WTC11 (cell line): Measurements from ENCODE around the gene MPC1. TPM values are rescaled to one million over a fixed set of nuclear protein-coding genes. Genes with fewer than 3 reads are reported as not detected.

Source experiments
- ATAC-seq: fragments of 200-7000 bp; cut with Tn5 transposase; 2 replicates; pipeline ENCODE4 v1.10.0; 2021; ENCODE audit warnings: mild to moderate bottlenecking, moderate library complexity
- CTCF ChIA-PET: fragments of 300-600 bp; sonication (Branson Sonifier 250); formaldehyde crosslinking; loops from one replicate; lab custom pipeline; 2021; ENCODE audit warnings: antibody characterized with exemption; lab: Charles Lee
- POLR2A ChIA-PET: fragments of 350-600 bp; sonication (Branson Sonifier 250); formaldehyde crosslinking; loops from one replicate; lab custom pipeline; 2021; ENCODE audit warnings: antibody characterized with exemption; lab: Charles Lee
- DNase-seq: peaks from one replicate; pipeline ENCODE4 v3.0.0; 2021; ENCODE audit warnings: low spot score
- H3K27ac Mint-ChIP-seq: 2 replicates; pipeline ENCODE4 v1.8.0; 2021; ENCODE audit warnings: mixed read lengths
- H3K27me3 Mint-ChIP-seq: 2 replicates; pipeline ENCODE4 v1.8.0; 2021; ENCODE audit warnings: low read depth, mild to moderate bottlenecking, moderate library complexity, mixed read lengths
- H3K36me3 Mint-ChIP-seq: 2 replicates; pipeline ENCODE4 v1.8.0; 2021; ENCODE audit warnings: mixed read lengths
- H3K4me1 Mint-ChIP-seq: 2 replicates; pipeline ENCODE4 v1.8.0; 2022; ENCODE audit warnings: mixed read lengths
- H3K4me3 Mint-ChIP-seq: 2 replicates; pipeline ENCODE4 v1.8.0; 2021; ENCODE audit warnings: mild to moderate bottlenecking, moderate library complexity, mixed read lengths
- H3K9me3 Mint-ChIP-seq: 2 replicates; pipeline ENCODE4 v1.8.0; 2021; ENCODE audit warnings: mixed read lengths
- AFF4 ChIP-seq: sonication (generic); formaldehyde crosslinking; IDR thresholded peaks from 2 replicates; pipeline ENCODE4 v1.8.1; 2023; ENCODE audit warnings: mild to moderate bottlenecking, missing genetic modification reagents, borderline replicate concordance
- ATF2 ChIP-seq: sonication (generic); formaldehyde crosslinking; IDR thresholded peaks from 2 replicates; pipeline ENCODE4 v1.8.1; 2022; ENCODE audit warnings: low read depth, missing genetic modification reagents, borderline replicate concordance
- CTCF ChIP-seq: fragments of 200-600 bp; IDR thresholded peaks from 2 replicates; pipeline ENCODE4 v1.8.0; 2022; ENCODE audit warnings: antibody characterized with exemption
- FOXK1 ChIP-seq: sonication (generic); formaldehyde crosslinking; IDR thresholded peaks from 2 replicates; pipeline ENCODE4 v1.8.0; 2022; ENCODE audit warnings: mild to moderate bottlenecking, moderate library complexity, missing genetic modification reagents
- FOXP1 ChIP-seq: sonication (generic); formaldehyde crosslinking; IDR thresholded peaks from 2 replicates; pipeline ENCODE4 v1.8.0; 2022; ENCODE audit warnings: missing genetic modification reagents, mild to moderate bottlenecking, moderate library complexity, borderline replicate concordance
- KAT7 ChIP-seq: sonication (generic); formaldehyde crosslinking; IDR thresholded peaks from 2 replicates; pipeline ENCODE4 v1.8.1; 2023; ENCODE audit warnings: missing genetic modification reagents, mild to moderate bottlenecking, borderline replicate concordance
- TEAD4 ChIP-seq: sonication (generic); formaldehyde crosslinking; IDR thresholded peaks from 2 replicates; pipeline ENCODE4 v1.8.0; 2022; ENCODE audit warnings: mild to moderate bottlenecking, missing genetic modification reagents
- USF1 ChIP-seq: sonication (generic); formaldehyde crosslinking; IDR thresholded peaks from 2 replicates; pipeline ENCODE4 v1.8.0; 2022; ENCODE audit warnings: mild to moderate bottlenecking, missing genetic modification reagents
- ZBTB21 ChIP-seq: sonication (generic); formaldehyde crosslinking; IDR thresholded peaks from 2 replicates; pipeline ENCODE4 v1.8.1; 2023; ENCODE audit warnings: mild to moderate bottlenecking, missing genetic modification reagents, borderline replicate concordance
- ZNF281 ChIP-seq: sonication (generic); formaldehyde crosslinking; IDR thresholded peaks from 2 replicates; pipeline ENCODE4 v1.8.0; 2023; ENCODE audit warnings: mild to moderate bottlenecking, missing genetic modification reagents
- ZNF532 ChIP-seq: fragments of 250-450 bp; sonication (Bioruptor Pico); IDR thresholded peaks from 2 replicates; pipeline ENCODE4 v1.9.0; 2021; ENCODE audit warnings: mild to moderate bottlenecking, borderline replicate concordance
- total RNA-seq: library from RNA; stranded (reverse); gene quantifications from 3 replicates; pipeline ENCODE4 v1.2.3, GENCODE V29; 2021
- TF ChIP-seq, protein P1 (sequence below): sonication (generic); formaldehyde crosslinking; IDR thresholded peaks from 2 replicates; pipeline ENCODE4 v1.8.1; 2022; ENCODE audit warnings: mild to moderate bottlenecking, moderate library complexity, missing genetic modification reagents
- TF ChIP-seq, protein P2 (sequence below): sonication (generic); formaldehyde crosslinking; IDR thresholded peaks from 2 replicates; pipeline ENCODE4 v1.8.1; 2022; ENCODE audit warnings: mild to moderate bottlenecking, missing genetic modification reagents, moderate library complexity, borderline replicate concordance
- TF ChIP-seq, protein P3 (sequence below): sonication (generic); formaldehyde crosslinking; IDR thresholded peaks from 2 replicates; pipeline ENCODE4 v1.8.1; 2022; ENCODE audit warnings: low read depth, mild to moderate bottlenecking, moderate library complexity, missing genetic modification reagents, borderline replicate concordance

MPC1 gene
- total RNA-seq, 1 experiment from 2014 or later, result 10.7 TPM

DNA sequence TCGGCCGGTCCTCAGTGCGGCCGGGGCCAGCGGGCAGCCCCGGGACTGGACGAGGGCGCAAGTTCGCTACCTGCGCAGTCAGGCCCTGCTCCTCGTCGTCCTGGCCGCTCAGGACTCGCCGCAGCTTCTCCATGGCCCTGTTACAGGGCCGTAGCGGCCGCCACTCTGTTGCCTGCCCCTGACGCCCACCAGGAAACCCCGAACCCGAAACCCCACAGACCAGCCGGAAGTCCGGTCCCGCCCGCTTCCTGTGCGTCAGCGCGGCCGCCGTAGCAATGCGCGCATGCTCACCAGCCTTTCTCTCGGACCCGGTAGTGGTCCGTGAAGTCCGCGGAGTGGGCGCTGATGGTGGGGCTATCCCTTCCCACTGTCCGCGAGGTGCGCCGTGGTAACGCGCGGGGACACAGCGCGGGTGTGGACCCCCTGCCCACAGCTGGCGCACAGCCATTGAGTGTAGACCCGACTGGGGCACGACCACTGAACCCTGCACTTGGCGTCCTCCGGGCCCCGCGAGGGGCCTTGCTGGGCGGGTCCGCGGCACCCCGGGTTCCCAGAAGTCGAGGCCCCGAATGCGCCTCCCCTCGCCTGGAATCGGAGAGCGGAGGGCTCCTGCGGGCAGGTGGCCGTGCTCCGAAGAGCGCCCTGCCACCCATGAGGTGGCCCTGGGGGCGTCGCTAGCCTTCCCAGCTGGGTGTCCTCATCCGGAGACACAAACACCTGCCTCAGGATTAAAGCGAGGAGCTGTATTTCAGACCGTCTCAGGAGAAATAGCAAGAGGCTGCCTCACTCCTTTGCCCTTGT is 40.2 kb downstream of the MPC1 start, which contains the start of gene SFT2D1:
Gene SFT2D1 (minus strand): TSS at position 197 of the 801 bp plus-strand sequence. CDS start 64 bp downstream, at position 133.
- ChIA-PET POLR2A (interaction anchor here (0.7 kb wide), 1 partner anchor 1298 kb away, joined by 4 read pairs; no protein-coding TSS in a partner anchor), CTCF (interaction anchor here (0.9 to 2.2 kb wide), 3 partner anchors 29 to 58 kb away, joined by 6 to 10 read pairs (median 7); no protein-coding TSS in a partner anchor)
- Mint-ChIP-seq H3K4me1 (peaks cover 15% of the 10 kb centered on the region), H3K27ac (peak within 1 kb of the TSS; percentile 86), H3K27me3 (peaks cover 3% of the 10 kb centered on the region; the same call in 1 of the 2 replicates), H3K9me3 (no peaks in the 10 kb centered on the region), H3K4me3 (peak within 1 kb of the TSS; percentile 84), H3K36me3 (peaks cover 2% of the 10 kb centered on the region; the same call in 1 of the 2 replicates)
- ATAC-seq, result peak; percentile 87
- DNase-seq, result peak; percentile 77
- TF ChIP-seq, protein P1, sequence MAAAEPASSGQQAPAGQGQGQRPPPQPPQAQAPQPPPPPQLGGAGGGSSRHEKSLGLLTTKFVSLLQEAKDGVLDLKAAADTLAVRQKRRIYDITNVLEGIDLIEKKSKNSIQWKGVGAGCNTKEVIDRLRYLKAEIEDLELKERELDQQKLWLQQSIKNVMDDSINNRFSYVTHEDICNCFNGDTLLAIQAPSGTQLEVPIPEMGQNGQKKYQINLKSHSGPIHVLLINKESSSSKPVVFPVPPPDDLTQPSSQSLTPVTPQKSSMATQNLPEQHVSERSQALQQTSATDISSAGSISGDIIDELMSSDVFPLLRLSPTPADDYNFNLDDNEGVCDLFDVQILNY (CRISPR knock-in tag), result no peak
- no peak for TF ChIP-seq ZBTB21 (CRISPR knock-in tag)
- TF ChIP-seq, protein P2, sequence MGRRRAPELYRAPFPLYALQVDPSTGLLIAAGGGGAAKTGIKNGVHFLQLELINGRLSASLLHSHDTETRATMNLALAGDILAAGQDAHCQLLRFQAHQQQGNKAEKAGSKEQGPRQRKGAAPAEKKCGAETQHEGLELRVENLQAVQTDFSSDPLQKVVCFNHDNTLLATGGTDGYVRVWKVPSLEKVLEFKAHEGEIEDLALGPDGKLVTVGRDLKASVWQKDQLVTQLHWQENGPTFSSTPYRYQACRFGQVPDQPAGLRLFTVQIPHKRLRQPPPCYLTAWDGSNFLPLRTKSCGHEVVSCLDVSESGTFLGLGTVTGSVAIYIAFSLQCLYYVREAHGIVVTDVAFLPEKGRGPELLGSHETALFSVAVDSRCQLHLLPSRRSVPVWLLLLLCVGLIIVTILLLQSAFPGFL (CRISPR knock-in tag), result no peak
- no peak for TF ChIP-seq CTCF
- no peak for TF ChIP-seq TEAD4 (CRISPR knock-in tag)
- TF ChIP-seq ATF2, result no peak
- no peak for TF ChIP-seq ZNF532
- TF ChIP-seq FOXK1 (CRISPR knock-in tag), result peak; percentile 76
- TF ChIP-seq AFF4 (CRISPR knock-in tag), result no peak
- 0 out of 2 replicates have a peak, but pooled peaks have one; percentile 19 for TF ChIP-seq USF1 (CRISPR knock-in tag)
- no peak for TF ChIP-seq ZNF281 (CRISPR knock-in tag)
- TF ChIP-seq, protein P3, sequence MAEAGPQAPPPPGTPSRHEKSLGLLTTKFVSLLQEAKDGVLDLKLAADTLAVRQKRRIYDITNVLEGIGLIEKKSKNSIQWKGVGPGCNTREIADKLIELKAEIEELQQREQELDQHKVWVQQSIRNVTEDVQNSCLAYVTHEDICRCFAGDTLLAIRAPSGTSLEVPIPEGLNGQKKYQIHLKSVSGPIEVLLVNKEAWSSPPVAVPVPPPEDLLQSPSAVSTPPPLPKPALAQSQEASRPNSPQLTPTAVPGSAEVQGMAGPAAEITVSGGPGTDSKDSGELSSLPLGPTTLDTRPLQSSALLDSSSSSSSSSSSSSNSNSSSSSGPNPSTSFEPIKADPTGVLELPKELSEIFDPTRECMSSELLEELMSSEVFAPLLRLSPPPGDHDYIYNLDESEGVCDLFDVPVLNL, result peak; percentile 32; the same call in 1 of the 2 replicates
- peak; percentile 81; the same call in 1 of the 2 replicates for TF ChIP-seq FOXP1 (CRISPR knock-in tag)
- no peak; the same call in 1 of the 2 replicates for TF ChIP-seq KAT7 (CRISPR knock-in tag)
